H9 (cell line): ENCODE results near the gene ABHD12. TPM values are rescaled to one million over a fixed set of nuclear protein-coding genes. Genes with fewer than 3 reads are reported as not detected.

Source experiments
- DNase-seq: peaks from one replicate; pipeline ENCODE4 v3.0.0-alpha.2; 2017
- H2AFZ ChIP-seq: one replicate; pipeline ENCODE4 v1.6.1; 2013; ENCODE audit warnings: mild to moderate bottlenecking, low read length, control low read depth, moderate library complexity
- H2AK5ac ChIP-seq: 2 replicates; pipeline ENCODE4 v1.6.1; 2013; ENCODE audit warnings: low read length, control low read depth, mixed read lengths; ENCODE audit not compliant: insufficient read length
- H2BK120ac ChIP-seq: one replicate; pipeline ENCODE4 v1.6.1; 2013; ENCODE audit warnings: low read depth, mild to moderate bottlenecking, low read length, control low read depth, inconsistent platforms; ENCODE audit not compliant: poor library complexity, severe bottlenecking
- H2BK12ac ChIP-seq: 2 replicates; pipeline ENCODE4 v1.6.1; 2013; ENCODE audit warnings: low read length, control low read depth, mixed read lengths, low read depth; ENCODE audit not compliant: insufficient read length
- H2BK15ac ChIP-seq: 2 replicates; pipeline ENCODE4 v1.6.1; 2013; ENCODE audit warnings: low read depth, low read length, control low read depth
- H2BK20ac ChIP-seq: one replicate; pipeline ENCODE4 v1.6.1; 2013; ENCODE audit warnings: low read depth, mild to moderate bottlenecking, low read length, control low read depth, inconsistent platforms; ENCODE audit not compliant: poor library complexity, severe bottlenecking
- H2BK5ac ChIP-seq: 2 replicates; pipeline ENCODE4 v1.6.1; 2013; ENCODE audit warnings: low read length, control low read depth, mixed read lengths; ENCODE audit not compliant: insufficient read length
- H3K14ac ChIP-seq: 2 replicates; pipeline ENCODE4 v1.6.1; 2013; ENCODE audit warnings: low read length, control low read depth; ENCODE audit not compliant: insufficient read depth
- H3K18ac ChIP-seq: 2 replicates; pipeline ENCODE4 v1.6.1; 2013; ENCODE audit warnings: low read depth, mild to moderate bottlenecking, mixed read lengths, low read length, control low read depth; ENCODE audit not compliant: insufficient read length
- H3K23ac ChIP-seq: 2 replicates; pipeline ENCODE4 v1.6.1; 2013; ENCODE audit warnings: low read length, control low read depth, mixed read lengths, low read depth; ENCODE audit not compliant: insufficient read length
- H3K23me2 ChIP-seq: 2 replicates; pipeline ENCODE4 v1.6.1; 2013; ENCODE audit warnings: low read depth, mild to moderate bottlenecking, mixed read lengths, low read length, control low read depth; ENCODE audit not compliant: insufficient read length, poor library complexity, severe bottlenecking
- H3K27ac ChIP-seq: 2 replicates; pipeline ENCODE4 v1.5.1; 2013; ENCODE audit warnings: low read length, control low read depth, mixed read lengths, low read depth; ENCODE audit not compliant: insufficient read length
- H3K27me3 ChIP-seq: 2 replicates; pipeline ENCODE4 v1.6.1; 2013; ENCODE audit warnings: low read length, control low read depth, inconsistent platforms; ENCODE audit not compliant: insufficient read depth
- H3K4ac ChIP-seq: 2 replicates; pipeline ENCODE4 v1.6.1; 2013; ENCODE audit warnings: low read depth, mild to moderate bottlenecking, control low read depth, inconsistent platforms, low read length, moderate library complexity
- H3K4me1 ChIP-seq: 2 replicates; pipeline ENCODE4 v1.6.1; 2013; ENCODE audit warnings: low read length, control low read depth, inconsistent platforms; ENCODE audit not compliant: insufficient read depth
- H3K4me2 ChIP-seq: 2 replicates; pipeline ENCODE4 v1.6.1; 2013; ENCODE audit warnings: low read length, control low read depth, mixed read lengths; ENCODE audit not compliant: insufficient read length, insufficient read depth
- H3K56ac ChIP-seq: 2 replicates; pipeline ENCODE4 v1.6.1; 2013; ENCODE audit warnings: low read depth, mild to moderate bottlenecking, mixed read lengths, low read length, control low read depth; ENCODE audit not compliant: insufficient read length
- H3K79me1 ChIP-seq: 2 replicates; pipeline ENCODE4 v1.6.1; 2013; ENCODE audit warnings: low read depth, mild to moderate bottlenecking, moderate library complexity, low read length, control low read depth, inconsistent platforms; ENCODE audit not compliant: insufficient read depth, poor library complexity, severe bottlenecking
- H3K79me2 ChIP-seq: 2 replicates; pipeline ENCODE4 v1.6.1; 2013; ENCODE audit warnings: low read length, control low read depth, inconsistent platforms; ENCODE audit not compliant: insufficient read depth
- H3K9ac ChIP-seq: 2 replicates; pipeline ENCODE4 v1.6.1; 2013; ENCODE audit warnings: low read length, control low read depth, mixed read lengths; ENCODE audit not compliant: insufficient read length; ENCODE audit errors: extremely low read depth
- H3K9me3 ChIP-seq: one replicate; pipeline ENCODE4 v1.6.1; 2013; ENCODE audit warnings: low read depth, low read length, inconsistent platforms; ENCODE audit not compliant: control insufficient read depth
- H3T11ph ChIP-seq: one replicate; pipeline ENCODE4 v1.6.1; 2013; ENCODE audit warnings: mild to moderate bottlenecking, low read length, control low read depth, inconsistent platforms
- H4K20me1 ChIP-seq: one replicate; pipeline ENCODE4 v1.6.1; 2013; ENCODE audit not compliant: control insufficient read depth, insufficient read length, insufficient read depth
- H4K5ac ChIP-seq: 2 replicates; pipeline ENCODE4 v1.6.1; 2013; ENCODE audit warnings: low read depth, mild to moderate bottlenecking, mixed read lengths, low read length, control low read depth; ENCODE audit not compliant: insufficient read length
- H4K8ac ChIP-seq: replicated peaks from 2 replicates; pipeline ENCODE4 v1.6.1; 2013; ENCODE audit warnings: low read length, control low read depth, mixed read lengths, low read depth; ENCODE audit not compliant: insufficient read length
- H4K91ac ChIP-seq: 2 replicates; pipeline ENCODE4 v1.6.1; 2013; ENCODE audit warnings: low read depth, mild to moderate bottlenecking, moderate library complexity, mixed read lengths, low read length, control low read depth; ENCODE audit not compliant: insufficient read length
- H3K27ac Mint-ChIP-seq, 3 experiments: 2 replicates in 2 of 3; 3 replicates in 1 of 3; pipeline ENCODE4 v1.8.0; 2020 to 2021; ENCODE audit warnings: mixed read lengths in 3 of 3, mild to moderate bottlenecking in 1 of 3, moderate library complexity in 1 of 3
- H3K27me3 Mint-ChIP-seq: 2 replicates; pipeline ENCODE4 v1.8.0; 2021; ENCODE audit warnings: low read depth, mild to moderate bottlenecking, moderate library complexity, mixed read lengths
- H3K36me3 Mint-ChIP-seq, 3 experiments: 2 replicates in 2 of 3; 3 replicates in 1 of 3; pipeline ENCODE4 v1.8.0; 2020 to 2021; ENCODE audit warnings: low read depth in 3 of 3, mixed read lengths in 3 of 3; ENCODE audit not compliant: insufficient read depth in 1 of 3
- H3K4me1 Mint-ChIP-seq, 2 experiments: 2 replicates each; pipeline ENCODE4 v1.8.0; 2020; ENCODE audit warnings: mixed read lengths in 2 of 2
- H3K4me3 Mint-ChIP-seq, 2 experiments: 2 replicates in 1 of 2; 3 replicates in 1 of 2; pipeline ENCODE4 v1.8.0; 2020 to 2021; ENCODE audit warnings: mild to moderate bottlenecking in 2 of 2, mixed read lengths in 2 of 2, moderate library complexity in 1 of 2
- H3K9me3 Mint-ChIP-seq, 2 experiments: 2 replicates in 1 of 2; 3 replicates in 1 of 2; pipeline ENCODE4 v1.8.0; 2020; ENCODE audit warnings: mild to moderate bottlenecking in 2 of 2, mixed read lengths in 2 of 2, moderate library complexity in 1 of 2
- WGBS: extraction: QIAGEN DNeasy Blood & Tissue Kit; methylation state at CpG from one replicate; pipeline ENCODE4 v1.1.7; 2013; ENCODE audit warnings: missing lambda C conversion rate, low lambda C conversion rate, mixed read lengths; ENCODE audit not compliant: insufficient read length; ENCODE audit errors: extremely low coverage; 5-methylcytosine and 5-hydroxymethylcytosine counted together
- total RNA-seq: library from RNA; stranded (reverse); gene quantifications from 2 replicates; pipeline ENCODE4 v1.2.1, GENCODE V29; 2021
- TF ChIP-seq, protein P1 (sequence below): fragments of 200-600 bp; sonication (generic); conservative IDR thresholded peaks from 3 replicates; pipeline ENCODE4 v1.8.0; 2021; ENCODE audit warnings: antibody characterized with exemption, mild to moderate bottlenecking

The ABHD12 gene
- total RNA-seq, 1 experiment from 2014 or later, result 54.4 TPM

GRCh38 chr20:25372584-25373336 is 17.9 kb downstream of the ABHD12 start:
- Mint-ChIP-seq H3K27me3 (no peaks in the 10 kb centered on the region), H3K4me3 (no peak overlapping the region), H3K27ac (no peak overlapping the region), H3K9me3 (peaks cover 0 to 4% of the 10 kb centered on the region in 2 experiments; a peak in 4 of 5 replicates), H3K4me1 (peaks cover 0 to 10% of the 10 kb centered on the region in 2 experiments; a peak in 2 of 4 replicates), H3K36me3 (peaks cover 25 to 41% (median 26%) of the 10 kb centered on the region in 3 experiments)
- Histone ChIP-seq H3K79me1 (peaks cover 4% of the 10 kb centered on the region), H3K14ac (no peak overlapping the region), H3K9ac (no peak overlapping the region), H3K18ac (no peak overlapping the region), H3K56ac (no peak overlapping the region), H4K5ac (no peak overlapping the region), H3K27ac (no peak overlapping the region), H3T11ph (no peak overlapping the region), H3K23ac (peak overlapping the region; percentile 95), H2BK5ac (no peak overlapping the region), H3K4ac (no peak overlapping the region), H2AFZ (no peak overlapping the region), H2BK15ac (no peak overlapping the region), H3K23me2 (no peaks in the 10 kb centered on the region), H3K27me3 (no peaks in the 10 kb centered on the region), H2BK12ac (no peak overlapping the region), H4K8ac (peak overlapping the region; percentile 96), H3K79me2 (peaks cover 5% of the 10 kb centered on the region; the same call in 1 of the 2 replicates), H4K20me1 (no peaks in the 10 kb centered on the region), H3K4me1 (no peaks in the 10 kb centered on the region), H2BK20ac (no peak overlapping the region), H2BK120ac (no peak overlapping the region), H2AK5ac (no peak overlapping the region), H3K9me3 (no peaks in the 10 kb centered on the region), H4K91ac (no peak overlapping the region), H3K4me2 (no peak overlapping the region)
- WGBS, result no CpG with 5 or more reads among the region's 10 CpGs
- TF ChIP-seq, protein P1, sequence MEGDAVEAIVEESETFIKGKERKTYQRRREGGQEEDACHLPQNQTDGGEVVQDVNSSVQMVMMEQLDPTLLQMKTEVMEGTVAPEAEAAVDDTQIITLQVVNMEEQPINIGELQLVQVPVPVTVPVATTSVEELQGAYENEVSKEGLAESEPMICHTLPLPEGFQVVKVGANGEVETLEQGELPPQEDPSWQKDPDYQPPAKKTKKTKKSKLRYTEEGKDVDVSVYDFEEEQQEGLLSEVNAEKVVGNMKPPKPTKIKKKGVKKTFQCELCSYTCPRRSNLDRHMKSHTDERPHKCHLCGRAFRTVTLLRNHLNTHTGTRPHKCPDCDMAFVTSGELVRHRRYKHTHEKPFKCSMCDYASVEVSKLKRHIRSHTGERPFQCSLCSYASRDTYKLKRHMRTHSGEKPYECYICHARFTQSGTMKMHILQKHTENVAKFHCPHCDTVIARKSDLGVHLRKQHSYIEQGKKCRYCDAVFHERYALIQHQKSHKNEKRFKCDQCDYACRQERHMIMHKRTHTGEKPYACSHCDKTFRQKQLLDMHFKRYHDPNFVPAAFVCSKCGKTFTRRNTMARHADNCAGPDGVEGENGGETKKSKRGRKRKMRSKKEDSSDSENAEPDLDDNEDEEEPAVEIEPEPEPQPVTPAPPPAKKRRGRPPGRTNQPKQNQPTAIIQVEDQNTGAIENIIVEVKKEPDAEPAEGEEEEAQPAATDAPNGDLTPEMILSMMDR, result no peak
- no peak for DNase-seq
